Loucy (cell line): ENCODE data around the gene ZFP90.

ENCODE experiments used
- H2AFZ ChIP-seq: fragments of 200-600 bp; sonication (generic); 2 replicates; pipeline ENCODE4 v1.6.0; 2016; ENCODE audit warnings: antibody characterized with exemption, mild to moderate bottlenecking, low read length, moderate library complexity
- H3F3A ChIP-seq: fragments of 200-600 bp; 2 replicates; pipeline ENCODE4 v1.6.0; 2016; ENCODE audit warnings: antibody characterized with exemption, low read depth, mild to moderate bottlenecking
- H3K27me3 ChIP-seq: fragments of 200-600 bp; sonication (generic); 2 replicates; pipeline ENCODE4 v1.6.1; 2014; ENCODE audit warnings: low read length, mild to moderate bottlenecking; ENCODE audit not compliant: insufficient read depth, poor library complexity, severe bottlenecking
- H3K36me3 ChIP-seq: fragments of 200-600 bp; sonication (generic); 2 replicates; pipeline ENCODE4 v1.6.1; 2016; ENCODE audit warnings: low read length; ENCODE audit not compliant: insufficient read depth
- H3K4me1 ChIP-seq: fragments of 200-600 bp; sonication (generic); 2 replicates; pipeline ENCODE4 v1.5.1; 2014; ENCODE audit warnings: low read length, mild to moderate bottlenecking; ENCODE audit not compliant: insufficient read depth, poor library complexity, severe bottlenecking
- H3K4me2 ChIP-seq: fragments of 200-600 bp; sonication (generic); 2 replicates; pipeline ENCODE4 v1.6.0; 2014; ENCODE audit warnings: antibody characterized with exemption, low read length, low read depth, mild to moderate bottlenecking; ENCODE audit not compliant: poor library complexity, severe bottlenecking
- H3K4me3 ChIP-seq: fragments of 200-600 bp; sonication (generic); 2 replicates; pipeline ENCODE4 v1.5.1; 2014; ENCODE audit warnings: low read length, mild to moderate bottlenecking, mixed read lengths; ENCODE audit not compliant: poor library complexity, severe bottlenecking
- H3K79me2 ChIP-seq: fragments of 200-600 bp; sonication (generic); 2 replicates; pipeline ENCODE4 v1.6.1; 2014; ENCODE audit warnings: low read length; ENCODE audit not compliant: insufficient read depth
- H3K9ac ChIP-seq: fragments of 200-600 bp; sonication (generic); 2 replicates; pipeline ENCODE4 v1.6.0; 2014; ENCODE audit warnings: mild to moderate bottlenecking, low read depth, low read length, moderate library complexity; ENCODE audit not compliant: poor library complexity, severe bottlenecking
- H3K9me2 ChIP-seq: fragments of 200-600 bp; sonication (generic); replicated peaks from 2 replicates; pipeline ENCODE4 v1.6.1; 2016; ENCODE audit warnings: low read depth, low read length, mixed read lengths
- H3K9me3 ChIP-seq: fragments of 200-600 bp; sonication (generic); 2 replicates; pipeline ENCODE4 v1.6.1; 2014; ENCODE audit warnings: mild to moderate bottlenecking, antibody characterized with exemption, low read length, low read depth; ENCODE audit not compliant: insufficient read depth
- H4K20me1 ChIP-seq: fragments of 200-600 bp; sonication (generic); 2 replicates; pipeline ENCODE4 v1.6.0; 2014; ENCODE audit warnings: antibody characterized with exemption, low read length, mild to moderate bottlenecking; ENCODE audit not compliant: insufficient read depth, poor library complexity, severe bottlenecking
- EZH2phosphoT487 ChIP-seq: fragments of 200-600 bp; IDR thresholded peaks from 2 replicates; pipeline ENCODE4 v1.6.1; 2018; ENCODE audit warnings: antibody characterized with exemption, mild to moderate bottlenecking, moderate library complexity, borderline replicate concordance
- TF ChIP-seq, protein P1 (sequence below): fragments of 200-600 bp; sonication (generic); conservative IDR thresholded peaks from 2 replicates; pipeline ENCODE4 v1.5.1; 2014; ENCODE audit warnings: mild to moderate bottlenecking, antibody characterized with exemption, low read length

The ZFP90 gene

DNA sequence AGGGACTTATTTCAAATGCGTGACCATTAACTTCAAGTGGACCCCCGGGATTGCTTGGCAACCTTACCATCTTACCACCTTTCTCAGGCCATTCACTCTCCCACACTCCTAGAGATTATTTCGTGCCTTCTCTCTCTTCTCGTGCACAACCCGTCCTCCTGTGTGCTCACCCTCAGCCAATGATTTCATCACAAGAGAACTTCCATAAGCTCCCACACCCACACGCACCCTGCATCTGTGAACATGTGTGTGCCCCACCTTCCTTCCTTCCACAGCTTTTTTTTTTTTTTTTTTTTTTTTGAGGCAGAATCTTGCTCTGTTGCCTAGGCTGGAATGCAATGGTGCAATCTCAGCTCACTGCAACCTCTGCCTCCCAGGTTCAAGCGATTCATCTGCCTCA is 78.6 kb downstream of the ZFP90 start:
- Histone ChIP-seq H4K20me1 (no peaks in the 10 kb centered on the region), H3K36me3 (no peaks in the 10 kb centered on the region), H3F3A (no peaks in the 10 kb centered on the region), H3K4me3 (no peak overlapping the region), H3K27me3 (no peaks in the 10 kb centered on the region), H3K4me1 (no peaks in the 10 kb centered on the region), H2AFZ (no peak overlapping the region), H3K4me2 (no peak overlapping the region), H3K9ac (no peak overlapping the region), H3K79me2 (no peaks in the 10 kb centered on the region), H3K9me3 (no peaks in the 10 kb centered on the region; the same call in 1 of the 2 replicates), H3K9me2 (no peaks in the 10 kb centered on the region)
- no peak for TF ChIP-seq EZH2phosphoT487
- TF ChIP-seq, protein P1, sequence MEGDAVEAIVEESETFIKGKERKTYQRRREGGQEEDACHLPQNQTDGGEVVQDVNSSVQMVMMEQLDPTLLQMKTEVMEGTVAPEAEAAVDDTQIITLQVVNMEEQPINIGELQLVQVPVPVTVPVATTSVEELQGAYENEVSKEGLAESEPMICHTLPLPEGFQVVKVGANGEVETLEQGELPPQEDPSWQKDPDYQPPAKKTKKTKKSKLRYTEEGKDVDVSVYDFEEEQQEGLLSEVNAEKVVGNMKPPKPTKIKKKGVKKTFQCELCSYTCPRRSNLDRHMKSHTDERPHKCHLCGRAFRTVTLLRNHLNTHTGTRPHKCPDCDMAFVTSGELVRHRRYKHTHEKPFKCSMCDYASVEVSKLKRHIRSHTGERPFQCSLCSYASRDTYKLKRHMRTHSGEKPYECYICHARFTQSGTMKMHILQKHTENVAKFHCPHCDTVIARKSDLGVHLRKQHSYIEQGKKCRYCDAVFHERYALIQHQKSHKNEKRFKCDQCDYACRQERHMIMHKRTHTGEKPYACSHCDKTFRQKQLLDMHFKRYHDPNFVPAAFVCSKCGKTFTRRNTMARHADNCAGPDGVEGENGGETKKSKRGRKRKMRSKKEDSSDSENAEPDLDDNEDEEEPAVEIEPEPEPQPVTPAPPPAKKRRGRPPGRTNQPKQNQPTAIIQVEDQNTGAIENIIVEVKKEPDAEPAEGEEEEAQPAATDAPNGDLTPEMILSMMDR = no peak
